Breast epithelium (tissue), 4 donors: ENCODE results near the gene BRME1. TPM values are rescaled to one million over a fixed set of nuclear protein-coding genes. Genes with fewer than 3 reads are reported as not detected.
A peak's percentile ranks its signal among the peaks of the same experiment; 100 is the strongest.

ENCODE experiments used
- DNase-seq, 2 donors: peaks; one replicate each; pipeline ENCODE4 v3.0.0-alpha.2; 2019; ENCODE audit warnings: low spot score in 2 of 2
- H3K27ac ChIP-seq, 2 donors: fragments of 200-600 bp; sonication (generic) in 1 of 2; one replicate each; pipeline ENCODE4 v1.5.1; 2016 to 2019; ENCODE audit warnings: mild to moderate bottlenecking in 1 of 2
- H3K27me3 ChIP-seq, 2 donors: fragments of 200-600 bp; sonication (generic) in 1 of 2; one replicate each; pipeline versions ENCODE4 v1.5.1 to v1.6.0; 2017 to 2019; ENCODE audit warnings: control low read depth in 1 of 2, mild to moderate bottlenecking in 1 of 2
- H3K36me3 ChIP-seq: fragments of 200-600 bp; one replicate; pipeline ENCODE4 v1.5.1; 2019
- H3K4me1 ChIP-seq, 2 donors: fragments of 200-600 bp; sonication (generic); one replicate each; pipeline ENCODE4 v1.5.1; 2016 to 2019; ENCODE audit warnings: control low read depth in 1 of 2
- H3K4me3 ChIP-seq, 3 donors: fragments of 200-600 bp; sonication (generic); 1 replicate in 2 of 3; 2 replicates in 1 of 3; pipeline ENCODE4 v1.5.1; 2016 to 2019; ENCODE audit warnings: mild to moderate bottlenecking in 3 of 3, moderate library complexity in 2 of 3
- H3K9me3 ChIP-seq, 2 donors: fragments of 200-600 bp; sonication (generic) in 1 of 2; one replicate each; pipeline ENCODE4 v1.5.1; 2016 to 2019; ENCODE audit warnings: control low read depth in 1 of 2
- POLR2A ChIP-seq: fragments of 450-650 bp; IDR thresholded peaks from one replicate; pipeline ENCODE4 v1.6.1; 2016; ENCODE audit warnings: antibody characterized with exemption, mild to moderate bottlenecking, moderate library complexity
- POLR2AphosphoS5 ChIP-seq, 3 donors: sonication (generic); formaldehyde crosslinking; IDR thresholded peaks; one replicate each; pipeline ENCODE4 v1.6.1; 2017; ENCODE audit warnings: antibody characterized with exemption in 3 of 3
- intact Hi-C: fragments of 100-400 bp; cut with DNase I; formaldehyde crosslinking; loops from one replicate; pipeline ENCODE4 v1.15.1; 2023; ENCODE audit warnings: low total_unique reads
- total RNA-seq, 3 donors: library from RNA; depleted of rRNA; stranded (reverse); fragments of >200 nt; gene quantifications; one replicate each; pipeline ENCODE4 v1.1.0, GENCODE V29; 2016
- TF ChIP-seq, protein P1 (sequence below), 3 donors: fragments of 450-650 bp; IDR thresholded peaks; one replicate each; pipeline ENCODE4 v1.5.1; 2016 to 2017; ENCODE audit warnings: antibody characterized with exemption in 3 of 3, mild to moderate bottlenecking in 3 of 3, moderate library complexity in 3 of 3

Gene BRME1
- total RNA-seq, 3 donors from 2014 or later, result 1.3 to 6.3 (median 1.6) TPM

DNA sequence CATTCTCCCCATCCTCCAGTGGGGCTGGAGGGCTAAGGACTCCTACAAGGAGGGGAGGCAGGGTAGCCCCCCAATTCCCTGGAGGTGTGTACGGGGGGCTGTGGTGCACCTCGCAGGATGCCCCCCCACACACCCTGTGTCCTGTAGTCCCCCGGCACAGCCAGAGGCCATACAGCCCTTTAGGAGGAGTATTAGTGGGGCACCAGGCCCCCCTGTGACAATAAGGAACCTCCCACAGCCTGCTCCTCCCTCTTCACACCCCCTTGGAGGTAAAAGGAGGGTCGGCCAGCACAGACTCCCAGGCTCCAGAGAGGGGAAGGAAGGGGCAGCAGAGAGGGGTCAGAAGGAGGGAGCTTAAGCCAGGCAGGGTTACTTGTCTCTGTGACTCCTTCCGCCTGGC, 29.1 kb downstream of the BRME1 start, which contains the start of gene NANOS3:
NANOS3 (plus strand) TSS at position 301 of the 400 bp plus-strand sequence. CDS start 115 bp downstream, outside the sequence.
- Histone ChIP-seq H3K36me3 (no peaks in the 10 kb centered on the region), H3K9me3 (no peaks in the 10 kb centered on the region), H3K4me3 (no peak within 1 kb of the TSS), H3K27me3 (no peaks in the 10 kb centered on the region), H3K4me1 (peaks cover 4 to 22% of the 10 kb centered on the region in 2 donors), H3K27ac (no peak within 1 kb of the TSS)
- no peak for DNase-seq
- TF ChIP-seq, protein P1, sequence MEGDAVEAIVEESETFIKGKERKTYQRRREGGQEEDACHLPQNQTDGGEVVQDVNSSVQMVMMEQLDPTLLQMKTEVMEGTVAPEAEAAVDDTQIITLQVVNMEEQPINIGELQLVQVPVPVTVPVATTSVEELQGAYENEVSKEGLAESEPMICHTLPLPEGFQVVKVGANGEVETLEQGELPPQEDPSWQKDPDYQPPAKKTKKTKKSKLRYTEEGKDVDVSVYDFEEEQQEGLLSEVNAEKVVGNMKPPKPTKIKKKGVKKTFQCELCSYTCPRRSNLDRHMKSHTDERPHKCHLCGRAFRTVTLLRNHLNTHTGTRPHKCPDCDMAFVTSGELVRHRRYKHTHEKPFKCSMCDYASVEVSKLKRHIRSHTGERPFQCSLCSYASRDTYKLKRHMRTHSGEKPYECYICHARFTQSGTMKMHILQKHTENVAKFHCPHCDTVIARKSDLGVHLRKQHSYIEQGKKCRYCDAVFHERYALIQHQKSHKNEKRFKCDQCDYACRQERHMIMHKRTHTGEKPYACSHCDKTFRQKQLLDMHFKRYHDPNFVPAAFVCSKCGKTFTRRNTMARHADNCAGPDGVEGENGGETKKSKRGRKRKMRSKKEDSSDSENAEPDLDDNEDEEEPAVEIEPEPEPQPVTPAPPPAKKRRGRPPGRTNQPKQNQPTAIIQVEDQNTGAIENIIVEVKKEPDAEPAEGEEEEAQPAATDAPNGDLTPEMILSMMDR (IDR thresholded peaks at IDR 0.05), result no peak
- TF ChIP-seq POLR2AphosphoS5 (IDR thresholded peaks at IDR 0.05) (no peak), POLR2A (no peak)
- intact Hi-C loops, result no loop called here

GRCh38 chr19:13875824-13876223, 30.1 kb downstream of the BRME1 start:
- intact Hi-C loops, result no loop called here
- Histone ChIP-seq H3K36me3 (no peaks in the 10 kb centered on the region), H3K9me3 (no peaks in the 10 kb centered on the region), H3K27me3 (no peaks in the 10 kb centered on the region), H3K4me1 (peaks cover 4 to 12% of the 10 kb centered on the region in 2 donors), H3K27ac (no peak overlapping the region), H3K4me3 (no peak overlapping the region)
- DNase-seq, result no peak
- TF ChIP-seq, protein P1 (IDR thresholded peaks at IDR 0.05), result no peak
- no peak for TF ChIP-seq POLR2AphosphoS5 (IDR thresholded peaks at IDR 0.05)

- Histone ChIP-seq H3K27ac (no peak overlapping the region), H3K9me3 (no peaks in the 10 kb centered on the region), H3K4me3 (peak overlapping the region in 1 of 3 donors; percentile 19), H3K36me3 (no peaks in the 10 kb centered on the region), H3K4me1 (peaks cover 0 to 7% of the 10 kb centered on the region in 2 donors), H3K27me3 (no peaks in the 10 kb centered on the region)
- intact Hi-C loops, result no loop called here
- TF ChIP-seq, protein P1 (IDR thresholded peaks at IDR 0.05), result no peak
- TF ChIP-seq POLR2A (no peak), POLR2AphosphoS5 (IDR thresholded peaks at IDR 0.05) (no peak)
- peak in 1 of 2 donors; percentile 68 for DNase-seq
These were observed 31.9 kb downstream of the BRME1 start for GRCh38 chr19:13873834-13874515.

- Histone ChIP-seq H3K4me1 (peaks cover 0 to 7% of the 10 kb centered on the region in 2 donors), H3K36me3 (no peaks in the 10 kb centered on the region), H3K27me3 (no peaks in the 10 kb centered on the region), H3K4me3 (peak overlapping the region; percentile 37 to 69 (median 57)), H3K27ac (peak overlapping the region; percentile 69 to 77), H3K9me3 (no peaks in the 10 kb centered on the region)
- no peak for DNase-seq
- TF ChIP-seq, protein P1 (IDR thresholded peaks at IDR 0.05), result peak in 1 of 3 donors; percentile 34
- TF ChIP-seq POLR2A, result no peak
- TF ChIP-seq POLR2AphosphoS5 (IDR thresholded peaks at IDR 0.05), result no peak
- intact Hi-C loops, result no loop called here
These were observed 33.1 kb downstream of the BRME1 start for GRCh38 chr19:13872695-13873389.

- Histone ChIP-seq H3K4me1 (peaks cover 0 to 7% of the 10 kb centered on the region in 2 donors), H3K9me3 (no peaks in the 10 kb centered on the region), H3K4me3 (peak overlapping the region in 2 of 3 donors; percentile 57 to 69), H3K27ac (peak overlapping the region in 1 of 2 donors; percentile 77), H3K36me3 (no peaks in the 10 kb centered on the region), H3K27me3 (no peaks in the 10 kb centered on the region)
- no peak for TF ChIP-seq POLR2A
- TF ChIP-seq, protein P1 (IDR thresholded peaks at IDR 0.05), result no peak
- no peak for TF ChIP-seq POLR2AphosphoS5 (IDR thresholded peaks at IDR 0.05)
- no peak for DNase-seq
- intact Hi-C loops, result no loop called here
These were observed 33.6 kb downstream of the BRME1 start for GRCh38 chr19:13872339-13872694.
